ENCODE data around the gene FRMD4A. TPM values are rescaled to one million over a fixed set of nuclear protein-coding genes. Genes with fewer than 3 reads are reported as not detected.

The FRMD4A gene
- total RNA-seq, 1 donor from 2014 or later = 16.1 TPM

GRCh38 chr10:13632440-13632839 is 698.3 kb downstream of the FRMD4A start:
- peak; percentile 19 for DNase-seq (ENCODE audit: low spot score)

- peak; percentile 19 for DNase-seq (ENCODE audit: low spot score)
These were observed 699.1 kb downstream of the FRMD4A start for GRCh38 chr10:13631594-13631993.

DNA sequence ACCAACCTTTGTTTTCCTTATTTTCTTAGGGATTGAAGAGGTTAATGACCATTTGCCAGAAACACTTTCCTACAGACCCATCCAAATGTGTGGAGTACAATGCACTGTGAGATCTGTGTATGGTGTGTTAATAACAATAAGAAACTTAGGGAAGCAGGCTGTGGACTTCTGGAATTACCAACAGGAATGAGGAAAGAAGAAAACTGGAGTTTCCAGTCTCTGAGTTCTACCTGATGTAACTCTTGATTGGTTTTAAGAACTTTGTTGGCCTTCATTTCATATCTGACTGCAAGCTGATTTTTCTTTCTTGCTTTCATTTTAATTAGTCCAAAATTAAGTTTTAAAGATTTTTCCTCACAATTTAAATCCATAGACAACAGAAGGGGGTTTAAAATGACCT is 700.5 kb downstream of the FRMD4A start:
- DNase-seq (ENCODE audit: low spot score) = no peak

GRCh38 chr10:13629116-13629515 is 701.6 kb downstream of the FRMD4A start:
- no peak for DNase-seq (ENCODE audit: low spot score)

- no peak for DNase-seq (ENCODE audit: low spot score)
These were observed 702.1 kb downstream of the FRMD4A start for GRCh38 chr10:13628661-13629060.

- DNase-seq (ENCODE audit: low spot score) = no peak
These were observed 703.0 kb downstream of the FRMD4A start for GRCh38 chr10:13627459-13628310.

DNA sequence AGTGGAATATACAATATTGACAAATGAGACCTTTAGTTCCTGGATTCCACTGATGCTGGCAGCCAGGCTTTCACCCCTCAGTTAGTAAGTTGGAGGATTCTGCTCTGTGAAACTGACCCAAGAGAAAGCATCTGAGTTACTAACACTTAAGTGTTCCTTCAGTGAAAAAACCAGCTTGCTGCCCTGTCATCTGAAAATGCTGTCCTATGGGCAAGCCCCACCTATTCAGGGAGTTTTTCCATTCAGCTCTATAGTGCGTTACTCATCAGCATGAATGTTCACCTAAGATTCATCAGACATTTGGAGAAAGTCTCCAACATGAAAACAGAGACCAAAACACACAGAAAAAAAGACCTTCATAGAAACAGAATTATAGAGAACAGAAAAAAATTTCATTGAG is 706.1 kb downstream of the FRMD4A start:
- DNase-seq (ENCODE audit: low spot score) = no peak

DNA sequence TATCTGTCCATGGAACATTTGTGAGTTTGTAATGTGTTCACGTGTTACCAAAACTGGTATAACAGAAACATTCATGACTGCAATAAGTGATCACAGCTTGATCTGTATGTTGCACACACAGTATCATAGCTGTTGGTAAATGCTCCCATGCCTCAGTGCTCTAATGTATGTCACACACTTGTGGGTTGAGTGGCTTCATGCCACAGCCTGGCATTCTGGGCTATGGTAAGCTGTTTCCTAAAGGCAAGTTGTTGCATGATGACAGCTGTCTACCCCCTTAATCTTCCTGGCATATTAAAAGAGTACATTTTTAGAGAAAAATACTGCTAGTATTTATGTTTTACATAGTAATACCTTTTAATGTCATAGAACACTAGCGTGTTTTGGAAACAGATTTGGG is 708.8 kb downstream of the FRMD4A start:
- DNase-seq (ENCODE audit: low spot score) = no peak

- DNase-seq (ENCODE audit: low spot score) = no peak
These were observed 713.6 kb downstream of the FRMD4A start for GRCh38 chr10:13617116-13617515.

DNA sequence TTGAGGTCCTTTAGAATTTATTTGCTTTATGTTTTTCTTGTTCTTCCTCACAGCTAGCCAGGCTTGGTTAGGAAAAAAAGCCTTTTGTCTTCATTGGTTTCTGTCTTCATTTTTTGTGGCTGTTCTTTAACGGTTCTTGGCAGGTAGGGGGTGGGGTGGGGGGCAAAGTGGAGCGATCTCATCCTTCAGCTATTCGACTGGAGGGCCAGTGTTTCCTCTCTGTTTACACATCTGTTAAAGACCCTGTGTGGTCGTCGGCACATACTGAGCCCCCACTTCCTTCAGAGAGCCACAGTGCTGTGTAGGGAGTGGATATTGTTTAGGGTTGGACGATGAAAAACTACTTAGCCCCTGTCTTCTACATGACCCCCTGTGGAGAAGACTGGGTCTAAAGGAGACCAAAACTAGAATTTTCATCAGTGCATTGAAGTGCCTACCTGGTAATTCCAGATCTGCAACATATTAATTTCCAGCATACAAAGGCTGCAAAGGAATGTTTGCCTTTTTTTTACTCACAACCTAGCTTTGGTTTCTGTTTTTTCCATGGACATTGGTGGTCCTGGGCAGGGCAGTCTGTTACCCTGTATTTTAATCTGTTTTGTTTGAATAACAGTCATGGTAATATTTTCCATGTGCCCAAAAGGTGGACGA is 714.9 kb downstream of the FRMD4A start:
- DNase-seq (ENCODE audit: low spot score) = peak; percentile 19

- DNase-seq (ENCODE audit: low spot score) = peak; percentile 89
These were observed 716.0 kb downstream of the FRMD4A start for GRCh38 chr10:13614530-13615332.

DNA sequence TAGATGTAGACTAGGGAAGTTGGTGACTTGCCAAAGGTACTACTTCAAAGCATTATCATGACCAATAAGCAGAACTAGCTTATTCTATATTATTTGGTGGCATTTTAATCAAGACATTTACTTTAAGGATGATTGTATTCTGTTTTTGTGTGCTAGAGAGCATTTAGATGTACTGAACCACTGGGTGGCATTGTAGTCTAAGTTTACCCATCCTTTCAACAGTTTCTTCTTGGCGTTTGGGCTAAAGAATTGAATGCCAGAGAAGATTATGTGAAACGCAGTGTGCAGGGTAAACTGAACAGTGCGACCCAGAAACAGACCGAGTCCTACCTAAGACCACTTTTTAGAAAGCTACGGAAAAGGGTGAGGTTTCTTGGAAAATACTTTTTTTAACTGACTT is 717.2 kb downstream of the FRMD4A start:
- DNase-seq (ENCODE audit: low spot score) = peak; percentile 69

- DNase-seq (ENCODE audit: low spot score) = no peak
These were observed 717.9 kb downstream of the FRMD4A start for GRCh38 chr10:13612654-13613373.

DNA sequence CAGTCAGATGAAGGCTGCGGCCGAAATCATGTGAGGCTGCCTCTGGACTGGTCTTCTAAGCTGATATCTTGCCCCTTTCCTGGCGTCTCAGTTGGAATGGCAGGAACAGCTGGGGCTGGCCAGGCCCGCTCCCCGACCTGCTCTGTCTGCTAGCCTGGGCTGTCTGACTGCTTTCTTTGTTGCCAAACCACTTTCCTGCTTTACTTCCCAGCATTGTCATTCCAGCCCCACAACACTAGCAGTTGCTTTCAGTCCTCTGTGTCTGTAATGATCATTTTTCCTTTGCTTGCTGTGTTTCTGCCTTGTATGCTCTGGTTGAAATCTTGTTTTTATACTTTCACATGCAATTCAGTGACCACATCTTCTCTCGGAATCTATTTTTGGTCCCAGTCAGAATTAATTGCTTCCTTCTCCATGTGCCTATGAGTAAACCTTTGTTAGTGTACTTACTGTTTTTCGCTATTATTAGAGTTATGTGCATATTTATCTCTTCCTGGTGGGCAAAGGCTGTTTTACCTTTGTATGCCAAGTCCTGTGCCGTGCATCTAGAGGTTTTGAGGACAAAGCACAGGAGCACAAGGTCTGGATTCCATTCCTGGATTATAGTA is 722.4 kb downstream of the FRMD4A start:
- no peak for DNase-seq (ENCODE audit: low spot score)

DNA sequence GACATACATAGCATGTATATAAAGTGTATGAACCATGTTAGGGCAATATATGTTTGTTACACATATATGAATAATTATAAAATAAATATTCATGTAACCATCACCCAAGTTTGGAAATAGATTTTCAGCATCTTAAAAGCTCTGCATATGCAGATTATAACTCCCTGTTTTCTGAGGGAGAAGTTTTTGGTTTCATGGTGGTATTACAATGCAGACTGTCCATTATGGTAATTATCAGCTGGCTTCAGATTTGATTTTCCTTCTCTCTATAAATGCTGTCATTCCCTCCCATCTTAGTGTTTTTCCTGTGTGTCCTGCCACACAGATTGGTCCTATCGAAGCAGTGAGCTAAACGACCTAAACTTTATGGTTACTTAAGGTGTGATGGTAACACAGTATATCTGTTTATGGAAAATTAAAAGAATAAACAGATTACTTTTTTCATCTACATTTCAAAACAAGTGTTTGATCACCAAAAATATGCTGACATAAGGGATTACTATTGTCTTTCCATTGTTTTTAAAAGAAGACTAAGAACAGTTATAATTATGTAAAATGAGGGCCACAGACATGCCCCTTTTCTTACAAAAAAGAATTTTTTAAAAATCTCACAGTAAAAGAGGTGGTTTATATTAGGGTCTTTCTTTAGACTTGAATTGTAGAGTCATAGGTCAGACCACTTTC is 726.2 kb downstream of the FRMD4A start:
- no peak for DNase-seq (ENCODE audit: low spot score)

DNA sequence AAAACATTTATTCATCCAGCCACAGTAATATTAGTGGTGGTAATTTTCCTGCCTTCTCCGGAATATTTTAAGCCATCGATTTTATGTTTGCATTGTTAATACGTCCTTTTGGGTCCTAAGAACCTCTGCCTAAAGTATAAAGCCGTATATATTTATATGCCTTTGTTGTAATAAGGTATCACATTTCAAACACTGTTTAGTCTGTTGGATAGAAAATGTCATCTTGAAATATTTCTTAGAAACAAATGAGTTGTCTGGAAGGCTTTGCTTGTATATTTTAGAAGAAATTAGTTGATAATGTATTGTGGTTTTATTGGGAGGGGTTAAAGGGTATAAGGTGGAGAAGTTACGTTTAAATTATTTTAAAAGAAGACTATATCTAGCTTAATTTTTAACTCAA is 732.8 kb downstream of the FRMD4A start:
- DNase-seq (ENCODE audit: low spot score) = no peak

GRCh38 chr10:13594641-13595040 is 736.1 kb downstream of the FRMD4A start:
- no peak for DNase-seq (ENCODE audit: low spot score)

Data from umbilical cord (tissue), 2 donors.